Measurements from ENCODE around the gene ZEB2.

The ZEB2 gene

DNA sequence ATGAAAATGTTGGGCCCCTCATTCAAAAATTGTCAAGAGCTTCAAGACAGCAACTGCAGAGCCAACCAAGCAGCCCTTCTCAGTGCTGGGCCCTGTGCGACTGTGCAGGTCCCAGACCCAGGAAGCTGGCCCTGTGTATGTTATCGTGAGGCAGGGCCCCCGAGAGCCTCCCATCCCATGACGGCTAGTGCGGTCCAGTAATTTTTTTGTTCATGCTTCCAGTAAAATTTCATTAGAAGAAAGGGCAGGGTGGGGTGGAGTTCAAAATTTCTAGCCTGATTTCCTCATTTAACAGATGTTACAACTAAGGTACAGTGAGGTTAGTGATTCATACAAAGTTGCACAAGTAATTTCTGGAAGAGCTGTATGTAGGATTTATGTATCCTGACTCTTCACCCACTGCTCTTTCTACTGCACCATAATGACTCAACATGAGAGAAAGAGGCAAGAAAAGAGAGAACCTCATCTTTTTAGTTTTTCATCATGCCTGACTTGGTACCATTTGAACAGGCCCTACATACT lies 105.5 kb downstream of the ZEB2 start:
- peak; percentile 82 for DNase-seq

- no peak for DNase-seq
These were observed 107.2 kb downstream of the ZEB2 start for GRCh38 chr2:144412709-144413108.

DNA sequence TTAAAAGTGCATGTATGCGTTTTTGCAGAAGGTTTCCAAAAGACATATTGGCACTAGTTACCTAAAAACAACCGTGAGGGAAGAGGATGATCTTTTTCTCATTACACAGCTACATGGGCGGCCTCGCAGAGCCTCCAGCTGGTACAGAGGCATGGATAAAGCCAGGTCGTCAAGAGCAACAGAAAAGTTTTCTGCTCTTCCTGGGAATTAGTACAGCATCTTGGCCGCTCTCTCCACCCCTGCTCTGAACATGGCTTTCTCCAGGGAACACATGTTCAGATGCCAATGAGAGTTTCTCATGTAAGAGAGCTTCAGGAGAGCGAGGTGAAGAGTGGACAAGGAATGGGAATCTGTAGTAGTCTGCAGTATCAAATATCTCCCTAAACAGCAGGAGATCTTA lies 108.4 kb downstream of the ZEB2 start:
- DNase-seq = no peak

GRCh38 chr2:144409241-144409640 lies 110.7 kb downstream of the ZEB2 start:
- DNase-seq = no peak

GRCh38 chr2:144407262-144407661 lies 112.7 kb downstream of the ZEB2 start:
- no peak for DNase-seq

DNA sequence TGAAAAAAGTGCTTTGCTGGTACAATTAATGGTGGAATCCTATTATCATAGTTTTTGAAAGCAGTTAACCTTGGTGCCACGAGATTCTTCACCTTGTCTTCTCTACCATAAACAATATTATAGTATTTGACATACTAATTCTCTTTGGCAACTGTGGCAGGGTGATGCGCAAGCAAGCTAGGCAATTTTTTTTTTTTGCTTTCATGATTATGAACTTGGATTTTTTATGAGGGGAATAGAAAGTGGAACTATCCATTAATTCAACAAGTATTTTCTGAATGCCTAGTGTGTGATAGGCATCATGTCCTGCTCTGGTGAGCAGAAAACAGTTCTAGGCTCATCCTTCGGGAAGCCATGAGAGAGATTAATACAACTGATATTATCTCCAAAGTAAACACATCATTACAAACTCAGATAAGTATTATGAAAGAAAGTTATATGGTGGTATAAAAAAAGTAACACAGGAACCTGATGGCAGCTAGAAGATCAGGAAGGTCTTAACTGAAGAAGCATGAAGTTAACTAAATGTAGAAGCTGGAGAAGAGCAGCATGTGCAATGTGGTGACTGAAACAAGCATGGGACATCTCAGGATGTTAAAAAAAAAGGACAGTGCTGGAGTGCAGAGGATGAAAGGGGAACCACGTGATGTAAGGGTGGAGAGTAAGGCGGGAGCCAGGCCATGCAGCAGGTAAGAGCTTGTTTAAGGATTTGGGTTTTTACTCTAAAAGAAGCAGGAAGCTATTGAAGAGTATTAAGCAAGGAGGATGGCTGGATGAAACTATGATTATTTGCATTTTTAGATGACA lies 113.7 kb downstream of the ZEB2 start:
- DNase-seq = no peak

GRCh38 chr2:144405321-144405720 lies 114.6 kb downstream of the ZEB2 start:
- DNase-seq = no peak

- DNase-seq = no peak
These were observed 115.2 kb downstream of the ZEB2 start for GRCh38 chr2:144404586-144405314.

GRCh38 chr2:144403933-144404332 lies 116.0 kb downstream of the ZEB2 start:
- no peak for DNase-seq

- DNase-seq = no peak
These were observed 117.7 kb downstream of the ZEB2 start for GRCh38 chr2:144402251-144402650.

GRCh38 chr2:144401036-144401435 lies 118.9 kb downstream of the ZEB2 start:
- no peak for DNase-seq

- no peak for DNase-seq
These were observed 123.6 kb downstream of the ZEB2 start for GRCh38 chr2:144396318-144396717.

- DNase-seq = no peak
These were observed 129.4 kb downstream of the ZEB2 start for GRCh38 chr2:144390424-144391020.

GRCh38 chr2:144389930-144390311 lies 130.0 kb downstream of the ZEB2 start:
- DNase-seq = no peak

- no peak for DNase-seq
These were observed 130.6 kb downstream of the ZEB2 start for GRCh38 chr2:144389151-144389929.

GRCh38 chr2:144385381-144385780 lies 134.5 kb downstream of the ZEB2 start:
- no peak for DNase-seq

- no peak for DNase-seq
These were observed 136.3 kb downstream of the ZEB2 start for GRCh38 chr2:144383571-144384100.

DNA sequence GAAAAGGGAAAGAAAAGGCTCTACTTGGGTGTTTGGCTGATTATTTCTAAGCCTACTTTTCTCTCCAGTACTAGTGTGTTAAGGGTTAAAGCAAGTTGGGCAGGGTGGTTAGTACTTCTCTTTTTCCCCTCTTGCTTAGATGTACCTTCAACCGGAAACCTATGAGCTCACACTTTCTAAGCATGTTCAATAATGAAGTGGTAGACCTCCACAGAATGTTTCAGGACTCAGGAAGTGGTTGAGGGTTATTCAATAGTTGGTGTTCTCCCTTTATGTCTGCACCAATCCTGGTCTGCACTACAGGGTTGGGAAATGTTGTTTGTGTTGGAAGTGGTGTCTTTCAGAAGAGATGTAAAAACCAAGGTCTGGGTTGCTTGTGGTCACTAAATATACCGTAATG lies 137.1 kb downstream of the ZEB2 start:
- peak; percentile 73 for DNase-seq

DNA sequence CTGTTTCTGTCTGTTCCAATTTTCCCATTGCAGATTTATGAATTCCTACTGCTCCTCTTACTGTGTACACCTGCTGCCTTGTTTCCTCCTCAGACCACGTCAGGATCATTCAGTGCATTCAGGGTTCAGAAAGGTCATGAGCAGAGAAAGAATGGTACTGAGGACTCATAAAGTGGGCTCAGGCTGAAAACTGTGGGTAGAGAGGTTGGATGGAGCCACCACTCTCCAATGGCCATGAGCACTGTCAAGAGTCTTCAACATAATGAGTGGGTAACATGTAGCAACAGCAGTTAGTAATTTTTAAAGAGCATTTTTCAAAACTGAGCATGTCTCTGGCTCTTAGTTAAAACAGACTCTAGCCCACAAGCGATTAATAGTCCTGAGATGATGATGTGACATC lies 138.2 kb downstream of the ZEB2 start:
- DNase-seq = no peak

- DNase-seq = no peak
These were observed 140.0 kb downstream of the ZEB2 start for GRCh38 chr2:144379851-144380311.

DNA sequence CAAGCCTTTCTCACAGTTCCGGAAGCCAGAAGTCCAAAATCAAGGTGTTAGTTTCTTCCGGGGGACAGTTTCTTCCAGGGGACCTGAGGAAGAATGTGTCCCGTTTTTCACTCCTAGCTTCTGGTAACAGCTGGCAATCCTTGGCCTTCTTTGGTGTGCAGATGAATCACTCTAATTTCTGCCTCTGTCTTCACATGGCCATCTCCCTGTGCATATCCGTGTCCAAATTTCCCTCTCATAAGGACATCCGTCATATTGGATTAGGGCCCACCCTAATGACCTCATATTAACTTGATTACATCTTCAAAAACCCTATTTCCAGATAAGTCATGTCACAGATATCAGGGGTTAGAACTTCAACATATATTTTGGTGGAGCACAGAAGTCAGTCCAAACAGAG lies 141.4 kb downstream of the ZEB2 start:
- DNase-seq = no peak

DNA sequence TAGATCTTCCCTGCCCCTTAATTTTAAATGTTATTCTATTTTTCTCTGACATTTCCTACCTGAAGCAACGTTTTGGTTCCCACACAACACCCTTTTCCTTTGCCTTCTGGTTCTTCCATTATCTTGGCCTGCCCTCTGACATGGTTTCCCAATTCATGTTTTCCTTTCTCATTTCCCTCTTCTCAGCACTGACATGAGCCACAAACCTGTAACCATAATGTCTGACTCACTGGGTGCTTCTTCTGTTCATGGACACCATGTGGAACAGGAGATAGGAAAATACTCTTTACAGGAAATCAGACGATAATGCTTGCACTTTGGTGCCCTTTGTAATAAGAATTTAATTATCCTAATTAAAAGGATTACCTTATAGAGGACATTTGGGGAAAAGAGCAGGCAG lies 142.0 kb downstream of the ZEB2 start:
- no peak for DNase-seq

GRCh38 chr2:144376926-144377325 lies 143.0 kb downstream of the ZEB2 start:
- DNase-seq = no peak

Measured in activated CD4-positive, alpha-beta T cell treated with anti-CD3 and anti-CD28 coated beads, Interleukin-2, Interleukin-6, amounts not matched to agents 100 ng/mL and 50 ng/mL, durations not matched to agents 16 hours and 8 hours (primary cell).